ENCODE results near the gene CCDC93.

DNA sequence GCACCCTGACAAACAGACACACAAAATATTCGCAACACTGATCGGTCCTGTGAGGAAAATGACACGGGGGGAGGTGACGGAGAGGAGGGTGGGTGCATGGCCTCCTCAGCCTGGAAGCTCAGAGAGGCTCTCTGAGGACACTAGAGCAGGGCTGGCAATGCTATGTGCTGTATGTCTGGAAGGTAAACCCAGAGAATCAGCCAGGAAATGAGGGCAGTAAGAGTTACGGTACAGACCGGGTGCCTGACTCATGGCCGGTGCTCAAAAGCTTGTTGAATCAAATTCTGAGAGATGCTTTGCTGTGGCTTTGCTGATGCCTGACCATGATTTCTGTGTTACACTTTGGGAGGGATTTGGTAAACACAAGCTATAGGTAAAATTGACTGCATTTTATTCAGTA, 81.9 kb downstream of the CCDC93 start:
- TF ChIP-seq, protein P1, sequence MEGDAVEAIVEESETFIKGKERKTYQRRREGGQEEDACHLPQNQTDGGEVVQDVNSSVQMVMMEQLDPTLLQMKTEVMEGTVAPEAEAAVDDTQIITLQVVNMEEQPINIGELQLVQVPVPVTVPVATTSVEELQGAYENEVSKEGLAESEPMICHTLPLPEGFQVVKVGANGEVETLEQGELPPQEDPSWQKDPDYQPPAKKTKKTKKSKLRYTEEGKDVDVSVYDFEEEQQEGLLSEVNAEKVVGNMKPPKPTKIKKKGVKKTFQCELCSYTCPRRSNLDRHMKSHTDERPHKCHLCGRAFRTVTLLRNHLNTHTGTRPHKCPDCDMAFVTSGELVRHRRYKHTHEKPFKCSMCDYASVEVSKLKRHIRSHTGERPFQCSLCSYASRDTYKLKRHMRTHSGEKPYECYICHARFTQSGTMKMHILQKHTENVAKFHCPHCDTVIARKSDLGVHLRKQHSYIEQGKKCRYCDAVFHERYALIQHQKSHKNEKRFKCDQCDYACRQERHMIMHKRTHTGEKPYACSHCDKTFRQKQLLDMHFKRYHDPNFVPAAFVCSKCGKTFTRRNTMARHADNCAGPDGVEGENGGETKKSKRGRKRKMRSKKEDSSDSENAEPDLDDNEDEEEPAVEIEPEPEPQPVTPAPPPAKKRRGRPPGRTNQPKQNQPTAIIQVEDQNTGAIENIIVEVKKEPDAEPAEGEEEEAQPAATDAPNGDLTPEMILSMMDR (optimal IDR thresholded peaks at IDR 0.05 in 1 of 3, IDR thresholded peaks at IDR 0.05 in 1 of 3, conservative IDR thresholded peaks at IDR 0.05 in 1 of 3; ENCODE audit: extremely low read depth in 1 of 3, insufficient read depth in 2 of 3, low read length in 3 of 3): no peak
- TF ChIP-seq EZH2 (IDR thresholded peaks at IDR 0.05; ENCODE audit: low read length): no peak
